HCT116 (cell line): ENCODE data around the gene PIK3R2. TPM values are rescaled to one million over a fixed set of nuclear protein-coding genes. Genes with fewer than 3 reads are reported as not detected.

Experiments
- ATAC-seq: fragments of 200-7000 bp; cut with Tn5 transposase; 2 replicates; pipeline ENCODE4 v1.9.1; 2020; ENCODE audit warnings: mild to moderate bottlenecking, moderate library complexity
- BruUV-seq: library from RNA; stranded (reverse); fragments of 400-500 nt; replicated peaks from 2 replicates; lab custom pipeline; 2021; lab: Mats Ljungman, UMichigan
- CTCF ChIA-PET: fragments of 300-600 bp; sonication (Branson Sonifier 250); formaldehyde crosslinking; loops from one replicate; lab custom pipeline; 2021; ENCODE audit warnings: antibody characterized with exemption; lab: Charles Lee
- POLR2A ChIA-PET: fragments of 300-600, 350-600 bp; sonication (Branson Sonifier 250); formaldehyde crosslinking; loops from one replicate; lab custom pipeline; 2021; ENCODE audit warnings: antibody characterized with exemption; lab: Charles Lee
- RAD21 ChIA-PET, 2 experiments: fragments of 300-600 bp; sonication (Branson Sonifier 250); formaldehyde crosslinking; loops; one replicate each; lab custom pipeline; 2023; ENCODE audit warnings: low total read pairs in 2 of 2; ENCODE audit not compliant: uncharacterized antibody in 2 of 2, unreplicated experiment in 2 of 2, low non-redundant PET in 1 of 2; lab: Charles Lee
- DNase-seq: peaks from one replicate; pipeline ENCODE4 v3.0.0-alpha.2; 2010; ENCODE audit warnings: low read depth, low spot score
- H2AFZ ChIP-seq: fragments of 200-600 bp; shearing (Covaris generic), sonication (generic); 2 replicates; pipeline ENCODE4 v1.6.1; 2017; ENCODE audit warnings: low read depth, mixed run types, mixed read lengths, antibody characterized with exemption, low read length; ENCODE audit not compliant: poor library complexity, severe bottlenecking
- H3K27ac ChIP-seq: 2 replicates; pipeline ENCODE4 v1.5.1; 2012; ENCODE audit warnings: low read depth, low read length
- H3K27me3 ChIP-seq: fragments of 200-600 bp; sonication (generic); 2 replicates; pipeline ENCODE4 v1.6.1; 2016; ENCODE audit warnings: mixed run types, low read length, mixed read lengths; ENCODE audit not compliant: insufficient read depth
- H3K36me3 ChIP-seq, 2 experiments: fragments of 200-500 bp in 1 of 2; fragments of 200-600 bp in 1 of 2; sonication (Bioruptor generic) in 1 of 2; sonication (generic) in 1 of 2; 2 replicates each; pipeline versions ENCODE4 v1.5.1 to v1.6.1; 2014 to 2016; ENCODE audit warnings: low read length in 2 of 2, inconsistent platforms in 1 of 2, mixed read lengths in 1 of 2, mixed run types in 1 of 2; ENCODE audit not compliant: insufficient read depth in 2 of 2, control insufficient read depth in 1 of 2
- H3K4me1 ChIP-seq, 2 experiments: fragments of 200-600 bp in 1 of 2; sonication (generic) in 1 of 2; 2 replicates each; pipeline versions ENCODE4 v1.5.1 to v1.6.1; 2012 to 2017; ENCODE audit warnings: low read length in 2 of 2, inconsistent platforms in 1 of 2, mild to moderate bottlenecking in 1 of 2, mixed read lengths in 1 of 2, mixed run types in 1 of 2, moderate library complexity in 1 of 2; ENCODE audit not compliant: insufficient read depth in 2 of 2, control insufficient read depth in 1 of 2
- H3K4me2 ChIP-seq: fragments of 200-600 bp; sonication (generic); 2 replicates; pipeline ENCODE4 v1.6.1; 2017; ENCODE audit warnings: mixed run types, low read length, mixed read lengths
- H3K4me3 ChIP-seq, 2 experiments: fragments of 200-600 bp in 1 of 2; sonication (generic) in 1 of 2; replicated peaks in 1 of 2; 2 replicates each; pipeline ENCODE4 v1.5.1; 2011 to 2016; ENCODE audit warnings: low read length in 2 of 2, control low read depth in 1 of 2, low read depth in 1 of 2, mild to moderate bottlenecking in 1 of 2, mixed read lengths in 1 of 2, mixed run types in 1 of 2
- H3K79me2 ChIP-seq: fragments of 200-600 bp; sonication (generic); 2 replicates; pipeline ENCODE4 v1.6.1; 2017; ENCODE audit warnings: mild to moderate bottlenecking, mixed run types, low read length, moderate library complexity, mixed read lengths; ENCODE audit not compliant: insufficient read depth
- H3K9ac ChIP-seq: fragments of 200-600 bp; sonication (generic); 2 replicates; pipeline ENCODE4 v1.6.1; 2016; ENCODE audit warnings: low read length, mixed read lengths
- H3K9me2 ChIP-seq: fragments of 200-600 bp; sonication (generic), shearing (Covaris generic); 2 replicates; pipeline ENCODE4 v1.6.1; 2017; ENCODE audit warnings: mixed run types, mild to moderate bottlenecking, moderate library complexity; ENCODE audit not compliant: insufficient read depth
- H3K9me3 ChIP-seq, 2 experiments: fragments of 200-500 bp in 1 of 2; fragments of 200-600 bp in 1 of 2; sonication (Bioruptor generic) in 1 of 2; sonication (generic) in 1 of 2; 2 replicates each; pipeline ENCODE4 v1.6.1; 2014 to 2017; ENCODE audit warnings: low read length in 2 of 2, mixed read lengths in 2 of 2, inconsistent platforms in 1 of 2, low read depth in 1 of 2, mild to moderate bottlenecking in 1 of 2, mixed run types in 1 of 2, moderate library complexity in 1 of 2; ENCODE audit not compliant: control insufficient read depth in 1 of 2, insufficient read depth in 1 of 2
- H4K20me1 ChIP-seq: fragments of 200-600 bp; sonication (generic), shearing (Covaris generic); 2 replicates; pipeline ENCODE4 v1.6.1; 2017; ENCODE audit warnings: mixed run types, mild to moderate bottlenecking, moderate library complexity; ENCODE audit not compliant: insufficient read depth
- CBX3 ChIP-seq: IDR thresholded peaks from 2 replicates; pipeline ENCODE4 v1.6.1; 2012; ENCODE audit warnings: low read depth
- EZH2 ChIP-seq: fragments of 200-600 bp; sonication (generic); IDR thresholded peaks from 2 replicates; pipeline ENCODE4 v1.6.1; 2017; ENCODE audit warnings: antibody characterized with exemption, mixed run types
- FOSL1 ChIP-seq: IDR thresholded peaks from 2 replicates; pipeline ENCODE4 v1.6.1; 2012; ENCODE audit warnings: low read depth
- JUND ChIP-seq: IDR thresholded peaks from 2 replicates; pipeline ENCODE4 v1.6.1; 2012
- POLR2A ChIP-seq: IDR thresholded peaks from 2 replicates; pipeline ENCODE4 v1.7.0; 2011; ENCODE audit warnings: borderline replicate concordance; ENCODE audit not compliant: insufficient read depth, insufficient read length; ENCODE audit errors: extremely low read depth
- POLR2AphosphoS5 ChIP-seq: IDR thresholded peaks from 2 replicates; pipeline ENCODE4 v1.6.1; 2011; ENCODE audit warnings: mild to moderate bottlenecking, low read depth, low read length, moderate library complexity
- SRF ChIP-seq: IDR thresholded peaks from 2 replicates; pipeline ENCODE4 v1.6.1; 2012; ENCODE audit warnings: low read depth
- YY1 ChIP-seq: IDR thresholded peaks from 2 replicates; pipeline ENCODE4 v1.6.1; 2011; ENCODE audit warnings: low read length, low read depth, moderate library complexity, mild to moderate bottlenecking; ENCODE audit not compliant: insufficient replicate concordance; ENCODE audit errors: extremely low read depth
- ZNF274 ChIP-seq: fragments of 200-500 bp; sonication (Bioruptor generic); IDR thresholded peaks from 2 replicates; pipeline ENCODE4 v1.6.1; 2014; ENCODE audit warnings: mild to moderate bottlenecking, low read depth, low read length, inconsistent platforms
- intact Hi-C: fragments of 100-400 bp; cut with micrococcal nuclease; formaldehyde crosslinking; loops from 2 replicates; pipeline ENCODE4 v1.10.0; 2022
- total RNA-seq: library from RNA; stranded (reverse); gene quantifications from one replicate; pipeline ENCODE4 v1.2.1, GENCODE V29; 2021; ENCODE audit not compliant: unreplicated experiment
- TF ChIP-seq, protein P1 (sequence below): IDR thresholded peaks from 2 replicates; pipeline ENCODE4 v1.6.1; 2012
- TF ChIP-seq, protein P2 (sequence below): IDR thresholded peaks from 2 replicates; pipeline ENCODE4 v1.6.1; 2011; ENCODE audit warnings: mild to moderate bottlenecking, low read length, moderate library complexity; ENCODE audit not compliant: insufficient replicate concordance; ENCODE audit errors: extremely low read depth
- TF ChIP-seq, protein P3 (sequence below), 3 experiments: fragments of 200-600 bp in 1 of 3; sonication (generic) in 1 of 3; IDR thresholded peaks in 2 of 3; conservative IDR thresholded peaks in 1 of 3; 2 replicates each; pipeline ENCODE4 v1.5.1; 2012 to 2017; ENCODE audit warnings: low read depth in 2 of 3, low read length in 2 of 3, antibody characterized with exemption in 1 of 3, borderline replicate concordance in 1 of 3, control low read depth in 1 of 3, mild to moderate bottlenecking in 1 of 3, mixed read lengths in 1 of 3, mixed run types in 1 of 3, moderate library complexity in 1 of 3; ENCODE audit not compliant: insufficient read depth in 1 of 3
- TF ChIP-seq, protein P4 (sequence below): IDR thresholded peaks from 2 replicates; pipeline ENCODE4 v1.6.1; 2012

The PIK3R2 gene
- total RNA-seq, 1 experiment from 2014 or later: 53.4 TPM

DNA sequence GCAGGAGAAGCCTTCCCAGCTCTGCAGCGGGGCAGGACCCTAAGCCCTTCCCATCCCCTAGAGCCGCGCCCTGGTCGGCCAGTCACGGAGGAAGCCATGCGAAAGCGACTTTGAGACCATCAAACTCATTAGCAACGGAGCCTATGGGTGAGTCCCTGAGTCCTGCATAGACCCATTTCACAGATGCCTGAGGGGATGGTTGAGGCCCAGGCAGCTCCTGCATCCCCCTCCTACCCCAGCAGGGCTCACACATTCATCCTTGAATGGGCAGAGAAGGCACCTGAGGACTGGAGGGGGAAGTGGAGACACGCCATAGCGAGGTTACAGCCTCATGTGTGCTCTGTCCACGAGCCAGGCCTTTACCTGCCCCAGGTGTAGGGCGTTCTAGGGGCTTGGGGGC, 24.2 kb upstream of the PIK3R2 start:
- ATAC-seq: no peak
- no peak overlapping the region for H3K4me2 ChIP-seq
- H2AFZ ChIP-seq: no peak overlapping the region
- RAD21 ChIA-PET: no interaction called here
- no peak overlapping the region for H3K27ac ChIP-seq
- CTCF ChIA-PET: no interaction called here
- DNase-seq: no peak
- no peaks in the 10 kb centered on the region for H4K20me1 ChIP-seq
- BruUV-seq: no TSS peak
- no peaks in the 10 kb centered on the region for H3K27me3 ChIP-seq
- H3K79me2 ChIP-seq: no peaks in the 10 kb centered on the region
- H3K4me3 ChIP-seq: no peak overlapping the region
- intact Hi-C loops: no loop called here
- no peaks in the 10 kb centered on the region for H3K9me2 ChIP-seq
- no peak overlapping the region for H3K9ac ChIP-seq
- peaks cover 6 to 14% of the 10 kb centered on the region in 2 experiments; a peak in 3 of 4 replicates for H3K36me3 ChIP-seq
- TF ChIP-seq, protein P1, sequence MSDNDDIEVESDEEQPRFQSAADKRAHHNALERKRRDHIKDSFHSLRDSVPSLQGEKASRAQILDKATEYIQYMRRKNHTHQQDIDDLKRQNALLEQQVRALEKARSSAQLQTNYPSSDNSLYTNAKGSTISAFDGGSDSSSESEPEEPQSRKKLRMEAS: no peak
- no peak for TF ChIP-seq ZNF274
- TF ChIP-seq JUND: no peak
- no peak for TF ChIP-seq CBX3
- no peak for TF ChIP-seq YY1
- TF ChIP-seq POLR2A: no peak
- TF ChIP-seq, protein P2, sequence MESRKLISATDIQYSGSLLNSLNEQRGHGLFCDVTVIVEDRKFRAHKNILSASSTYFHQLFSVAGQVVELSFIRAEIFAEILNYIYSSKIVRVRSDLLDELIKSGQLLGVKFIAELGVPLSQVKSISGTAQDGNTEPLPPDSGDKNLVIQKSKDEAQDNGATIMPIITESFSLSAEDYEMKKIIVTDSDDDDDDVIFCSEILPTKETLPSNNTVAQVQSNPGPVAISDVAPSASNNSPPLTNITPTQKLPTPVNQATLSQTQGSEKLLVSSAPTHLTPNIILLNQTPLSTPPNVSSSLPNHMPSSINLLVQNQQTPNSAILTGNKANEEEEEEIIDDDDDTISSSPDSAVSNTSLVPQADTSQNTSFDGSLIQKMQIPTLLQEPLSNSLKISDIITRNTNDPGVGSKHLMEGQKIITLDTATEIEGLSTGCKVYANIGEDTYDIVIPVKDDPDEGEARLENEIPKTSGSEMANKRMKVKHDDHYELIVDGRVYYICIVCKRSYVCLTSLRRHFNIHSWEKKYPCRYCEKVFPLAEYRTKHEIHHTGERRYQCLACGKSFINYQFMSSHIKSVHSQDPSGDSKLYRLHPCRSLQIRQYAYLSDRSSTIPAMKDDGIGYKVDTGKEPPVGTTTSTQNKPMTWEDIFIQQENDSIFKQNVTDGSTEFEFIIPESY: no peak
- TF ChIP-seq EZH2: no peak
- TF ChIP-seq, protein P3, sequence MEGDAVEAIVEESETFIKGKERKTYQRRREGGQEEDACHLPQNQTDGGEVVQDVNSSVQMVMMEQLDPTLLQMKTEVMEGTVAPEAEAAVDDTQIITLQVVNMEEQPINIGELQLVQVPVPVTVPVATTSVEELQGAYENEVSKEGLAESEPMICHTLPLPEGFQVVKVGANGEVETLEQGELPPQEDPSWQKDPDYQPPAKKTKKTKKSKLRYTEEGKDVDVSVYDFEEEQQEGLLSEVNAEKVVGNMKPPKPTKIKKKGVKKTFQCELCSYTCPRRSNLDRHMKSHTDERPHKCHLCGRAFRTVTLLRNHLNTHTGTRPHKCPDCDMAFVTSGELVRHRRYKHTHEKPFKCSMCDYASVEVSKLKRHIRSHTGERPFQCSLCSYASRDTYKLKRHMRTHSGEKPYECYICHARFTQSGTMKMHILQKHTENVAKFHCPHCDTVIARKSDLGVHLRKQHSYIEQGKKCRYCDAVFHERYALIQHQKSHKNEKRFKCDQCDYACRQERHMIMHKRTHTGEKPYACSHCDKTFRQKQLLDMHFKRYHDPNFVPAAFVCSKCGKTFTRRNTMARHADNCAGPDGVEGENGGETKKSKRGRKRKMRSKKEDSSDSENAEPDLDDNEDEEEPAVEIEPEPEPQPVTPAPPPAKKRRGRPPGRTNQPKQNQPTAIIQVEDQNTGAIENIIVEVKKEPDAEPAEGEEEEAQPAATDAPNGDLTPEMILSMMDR (IDR thresholded peaks at IDR 0.05 in 2 of 3, conservative IDR thresholded peaks at IDR 0.05 in 1 of 3; ENCODE audit: borderline replicate concordance in 1 of 3, insufficient read depth in 1 of 3, low read depth in 2 of 3, low read length in 2 of 3): no peak
- TF ChIP-seq, protein P4, sequence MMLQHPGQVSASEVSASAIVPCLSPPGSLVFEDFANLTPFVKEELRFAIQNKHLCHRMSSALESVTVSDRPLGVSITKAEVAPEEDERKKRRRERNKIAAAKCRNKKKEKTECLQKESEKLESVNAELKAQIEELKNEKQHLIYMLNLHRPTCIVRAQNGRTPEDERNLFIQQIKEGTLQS: no peak
- no peak for TF ChIP-seq FOSL1
- no peak for TF ChIP-seq SRF
- no peak for TF ChIP-seq POLR2AphosphoS5
- POLR2A ChIA-PET: no interaction called here
- H3K9me3 ChIP-seq: no peaks in the 10 kb centered on the region
- no peaks in the 10 kb centered on the region for H3K4me1 ChIP-seq
